Thyroid gland (tissue), 4 donors: ENCODE data around the gene LMNTD1.

Source experiments
- POLR2A ChIP-seq, 2 donors: fragments of 450-650 bp; IDR thresholded peaks; one replicate each; pipeline ENCODE4 v1.6.1; 2017; ENCODE audit warnings: antibody characterized with exemption in 2 of 2, mild to moderate bottlenecking in 2 of 2, moderate library complexity in 1 of 2
- TF ChIP-seq, protein P1 (sequence below), 6 experiments: fragments of 200-600 bp in 3 of 6; fragments of 450-650 bp in 3 of 6; sonication (generic) in 3 of 6; IDR thresholded peaks; one replicate each; pipeline ENCODE4 v1.5.1; 2016 to 2019; ENCODE audit warnings: antibody characterized with exemption in 6 of 6, mild to moderate bottlenecking in 2 of 6, inconsistent platforms in 1 of 6, moderate library complexity in 1 of 6

DNA sequence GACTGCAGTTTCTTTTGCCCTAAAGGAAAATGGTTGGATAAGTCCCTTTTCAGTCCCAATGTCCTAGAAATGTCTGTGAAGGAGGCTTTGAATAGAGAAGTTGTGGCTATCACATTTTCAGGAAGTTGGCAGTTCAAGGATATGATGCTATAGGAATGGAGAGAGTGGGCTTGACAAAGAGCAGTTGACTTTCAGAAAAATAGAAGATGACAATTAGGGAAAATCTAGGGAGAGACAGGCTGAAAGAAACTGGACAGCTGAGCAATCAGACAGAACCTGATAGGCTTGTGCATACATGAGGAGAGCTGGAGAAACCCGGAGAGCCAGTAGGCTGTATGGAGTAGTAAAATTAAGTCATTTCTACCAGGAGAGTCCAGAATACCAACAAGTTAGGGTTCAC, 50.5 kb downstream of the LMNTD1 start:
- TF ChIP-seq POLR2A (IDR thresholded peaks at IDR 0.05): no peak
- TF ChIP-seq, protein P1, sequence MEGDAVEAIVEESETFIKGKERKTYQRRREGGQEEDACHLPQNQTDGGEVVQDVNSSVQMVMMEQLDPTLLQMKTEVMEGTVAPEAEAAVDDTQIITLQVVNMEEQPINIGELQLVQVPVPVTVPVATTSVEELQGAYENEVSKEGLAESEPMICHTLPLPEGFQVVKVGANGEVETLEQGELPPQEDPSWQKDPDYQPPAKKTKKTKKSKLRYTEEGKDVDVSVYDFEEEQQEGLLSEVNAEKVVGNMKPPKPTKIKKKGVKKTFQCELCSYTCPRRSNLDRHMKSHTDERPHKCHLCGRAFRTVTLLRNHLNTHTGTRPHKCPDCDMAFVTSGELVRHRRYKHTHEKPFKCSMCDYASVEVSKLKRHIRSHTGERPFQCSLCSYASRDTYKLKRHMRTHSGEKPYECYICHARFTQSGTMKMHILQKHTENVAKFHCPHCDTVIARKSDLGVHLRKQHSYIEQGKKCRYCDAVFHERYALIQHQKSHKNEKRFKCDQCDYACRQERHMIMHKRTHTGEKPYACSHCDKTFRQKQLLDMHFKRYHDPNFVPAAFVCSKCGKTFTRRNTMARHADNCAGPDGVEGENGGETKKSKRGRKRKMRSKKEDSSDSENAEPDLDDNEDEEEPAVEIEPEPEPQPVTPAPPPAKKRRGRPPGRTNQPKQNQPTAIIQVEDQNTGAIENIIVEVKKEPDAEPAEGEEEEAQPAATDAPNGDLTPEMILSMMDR (IDR thresholded peaks at IDR 0.05): no peak
